ENCODE data around the gene NLN.

NLN gene

GRCh38 chr5:65811004-65811403 lies 89.0 kb downstream of the NLN start:
- no peak for DNase-seq

- DNase-seq = no peak
Measured at GRCh38 chr5:65811885-65812284, 89.9 kb downstream of the NLN start.

- DNase-seq = peak; percentile 8
Measured at GRCh38 chr5:65812648-65813047, 90.6 kb downstream of the NLN start.

GRCh38 chr5:65813174-65813573 lies 91.2 kb downstream of the NLN start:
- DNase-seq = no peak

- no peak for DNase-seq
Measured at GRCh38 chr5:65815161-65815560, 93.2 kb downstream of the NLN start.

GRCh38 chr5:65816729-65817128 lies 94.7 kb downstream of the NLN start:
- DNase-seq = no peak

GRCh38 chr5:65817931-65818330 lies 95.9 kb downstream of the NLN start:
- DNase-seq = no peak

- DNase-seq = no peak
Measured at GRCh38 chr5:65818592-65818991, 96.6 kb downstream of the NLN start.

GRCh38 chr5:65819215-65819904 lies 97.4 kb downstream of the NLN start:
- DNase-seq = no peak

- DNase-seq = no peak
Measured at GRCh38 chr5:65819905-65820240, 97.9 kb downstream of the NLN start.

GRCh38 chr5:65820373-65820772 lies 98.4 kb downstream of the NLN start:
- DNase-seq = no peak

GRCh38 chr5:65821966-65822365 lies 100.0 kb downstream of the NLN start:
- no peak for DNase-seq

- no peak for DNase-seq
Measured at GRCh38 chr5:65822710-65823109, 100.7 kb downstream of the NLN start.

- DNase-seq = no peak
Measured at GRCh38 chr5:65823204-65823603, 101.2 kb downstream of the NLN start.

- no peak for DNase-seq
Measured at GRCh38 chr5:65823845-65824445, 101.9 kb downstream of the NLN start.

- DNase-seq = peak; percentile 16
Measured at GRCh38 chr5:65825408-65826328, 103.7 kb downstream of the NLN start.

- no peak for DNase-seq
Measured at GRCh38 chr5:65828022-65828896, 106.3 kb downstream of the NLN start.

- DNase-seq = no peak
Measured at GRCh38 chr5:65830856-65831255, 108.9 kb downstream of the NLN start.

- DNase-seq = no peak
Measured at GRCh38 chr5:65831276-65831675, 109.3 kb downstream of the NLN start.

GRCh38 chr5:65832152-65832551 lies 110.1 kb downstream of the NLN start:
- no peak for DNase-seq

- DNase-seq = no peak
Measured at GRCh38 chr5:65832603-65833228, 110.7 kb downstream of the NLN start.

GRCh38 chr5:65833780-65834179 lies 111.8 kb downstream of the NLN start:
- no peak for DNase-seq

Measured in CD4-positive, alpha-beta T cell treated with Interleukin-10 for 1 hour (primary cell).